ENCODE data around the gene CFAP206. TPM values are rescaled to one million over a fixed set of nuclear protein-coding genes. Genes with fewer than 3 reads are reported as not detected.

The CFAP206 gene
- total RNA-seq, result 10 to 100 TPM in 1 of 2 donors, 1 to 10 TPM in 1; 8.7 to 10.5 TPM

GRCh38 chr6:87407901-87408720, at the start of gene CFAP206:
Gene CFAP206, plus strand, starts transcription at chr6:87407972. Its CDS starts 1,868 bp downstream, at chr6:87409840.
- H3K27ac ChIP-seq, result peak within 1 kb of the TSS; percentile 82 to 87
- no peaks in the 10 kb centered on the region for H3K9me3 ChIP-seq
- H3K4me1 ChIP-seq (replicated peaks), result no peaks in the 10 kb centered on the region
- intact Hi-C loops (cut with DNase I), result loop anchor here (5.0 kb wide), 1 partner anchor 64 kb away; the partner anchor contains the start of gene SLC35A1
- no peaks in the 10 kb centered on the region for H3K36me3 ChIP-seq
- under 1% methylated on average over 67 of the region's 82 CpGs for WGBS
- H3K4me3 ChIP-seq, result peak within 1 kb of the TSS; percentile 79 to 96
- TF ChIP-seq POLR2A (IDR thresholded peaks at IDR 0.05) (no peak), POLR2AphosphoS5 (IDR thresholded peaks at IDR 0.05) (peak; percentile 40)
- TF ChIP-seq, protein P1, sequence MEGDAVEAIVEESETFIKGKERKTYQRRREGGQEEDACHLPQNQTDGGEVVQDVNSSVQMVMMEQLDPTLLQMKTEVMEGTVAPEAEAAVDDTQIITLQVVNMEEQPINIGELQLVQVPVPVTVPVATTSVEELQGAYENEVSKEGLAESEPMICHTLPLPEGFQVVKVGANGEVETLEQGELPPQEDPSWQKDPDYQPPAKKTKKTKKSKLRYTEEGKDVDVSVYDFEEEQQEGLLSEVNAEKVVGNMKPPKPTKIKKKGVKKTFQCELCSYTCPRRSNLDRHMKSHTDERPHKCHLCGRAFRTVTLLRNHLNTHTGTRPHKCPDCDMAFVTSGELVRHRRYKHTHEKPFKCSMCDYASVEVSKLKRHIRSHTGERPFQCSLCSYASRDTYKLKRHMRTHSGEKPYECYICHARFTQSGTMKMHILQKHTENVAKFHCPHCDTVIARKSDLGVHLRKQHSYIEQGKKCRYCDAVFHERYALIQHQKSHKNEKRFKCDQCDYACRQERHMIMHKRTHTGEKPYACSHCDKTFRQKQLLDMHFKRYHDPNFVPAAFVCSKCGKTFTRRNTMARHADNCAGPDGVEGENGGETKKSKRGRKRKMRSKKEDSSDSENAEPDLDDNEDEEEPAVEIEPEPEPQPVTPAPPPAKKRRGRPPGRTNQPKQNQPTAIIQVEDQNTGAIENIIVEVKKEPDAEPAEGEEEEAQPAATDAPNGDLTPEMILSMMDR (IDR thresholded peaks at IDR 0.05), result peak in 1 of 4 experiments; percentile 14
- H3K27me3 ChIP-seq (replicated peaks; ENCODE audit: insufficient read depth), result no peaks in the 10 kb centered on the region
- peak; percentile 77 for DNase-seq (ENCODE audit: low spot score)

DNA sequence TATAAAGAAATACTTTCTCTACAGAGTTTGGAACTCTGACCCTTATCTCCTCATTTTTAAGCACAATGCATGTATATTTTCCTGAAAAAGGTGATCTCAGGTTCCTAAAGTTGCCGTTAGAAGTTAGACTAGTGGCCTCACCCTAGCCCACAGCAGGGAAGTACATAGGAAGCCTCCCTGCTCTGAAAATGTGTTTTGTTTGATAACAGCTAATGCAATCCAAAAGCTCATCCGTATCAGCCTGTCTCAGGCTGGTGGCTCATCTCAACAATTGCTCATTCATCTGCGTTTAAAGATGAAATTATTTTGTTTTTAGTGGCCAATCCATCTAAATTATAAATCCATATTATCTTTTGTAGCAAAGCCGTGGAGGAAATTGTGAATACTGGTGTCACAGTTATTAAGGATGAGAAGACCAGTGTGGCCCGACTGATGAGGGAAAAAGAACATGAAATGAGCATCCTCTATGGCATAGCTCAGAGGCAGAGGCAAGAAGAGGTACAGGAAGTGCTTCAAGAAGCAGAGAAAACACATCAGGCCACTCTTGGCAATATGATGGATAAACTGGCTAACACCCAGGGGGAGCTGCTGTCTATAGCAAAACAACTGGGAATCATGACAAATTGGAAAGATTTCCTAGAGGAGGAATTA, 43.0 kb upstream of the CFAP206 start:
- H3K4me1 ChIP-seq (replicated peaks), result no peaks in the 10 kb centered on the region
- intact Hi-C loops (cut with DNase I), result no loop called here
- WGBS, result 86% methylated on average over 5 of the region's 5 CpGs

GRCh38 chr6:87366072-87366827, 41.5 kb upstream of the CFAP206 start:
- TF ChIP-seq POLR2AphosphoS5 (IDR thresholded peaks at IDR 0.05) (no peak), POLR2A (IDR thresholded peaks at IDR 0.05) (no peak)
- TF ChIP-seq, protein P1 (IDR thresholded peaks at IDR 0.05), result no peak
- H3K4me1 ChIP-seq (replicated peaks), result no peaks in the 10 kb centered on the region
- intact Hi-C loops (cut with DNase I), result no loop called here
- H3K27me3 ChIP-seq (replicated peaks; ENCODE audit: insufficient read depth), result no peaks in the 10 kb centered on the region
- WGBS, result 52% methylated on average over 4 of the region's 4 CpGs
- no peaks in the 10 kb centered on the region for H3K36me3 ChIP-seq
- no peak overlapping the region for H3K27ac ChIP-seq
- no peak for DNase-seq (ENCODE audit: low spot score)
- H3K9me3 ChIP-seq, result no peaks in the 10 kb centered on the region
- no peak overlapping the region for H3K4me3 ChIP-seq

More for the DNA sequence above, 43.0 kb upstream of the CFAP206 start:
- no peak for TF ChIP-seq POLR2A (IDR thresholded peaks at IDR 0.05)
- TF ChIP-seq, protein P1 (IDR thresholded peaks at IDR 0.05), result no peak
- no peak for TF ChIP-seq POLR2AphosphoS5 (IDR thresholded peaks at IDR 0.05)
- no peak for DNase-seq (ENCODE audit: low spot score)
- no peaks in the 10 kb centered on the region for H3K27me3 ChIP-seq (replicated peaks; ENCODE audit: insufficient read depth)
- H3K36me3 ChIP-seq, result no peaks in the 10 kb centered on the region
- no peaks in the 10 kb centered on the region for H3K9me3 ChIP-seq
- H3K4me3 ChIP-seq, result no peak overlapping the region
- H3K27ac ChIP-seq, result no peak overlapping the region

DNA sequence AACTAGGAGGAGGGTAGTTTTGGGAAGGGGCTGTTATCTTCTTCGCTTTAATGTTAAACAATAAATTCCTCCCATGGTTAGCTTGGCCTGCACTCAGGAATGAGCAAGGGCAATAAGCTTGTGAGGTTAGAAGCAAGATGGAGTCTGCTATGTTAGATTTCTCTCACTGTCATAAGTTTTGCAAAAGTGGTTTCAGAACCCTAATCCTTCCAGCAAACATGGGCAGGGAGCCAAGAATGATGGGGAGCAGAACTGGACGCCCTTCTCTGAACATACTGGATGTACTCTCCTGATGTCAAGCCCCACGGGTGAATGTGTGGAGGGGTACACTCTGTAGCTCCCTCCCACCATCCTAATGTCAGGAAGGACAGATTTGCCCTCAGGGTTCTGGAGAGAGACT, 40.9 kb upstream of the CFAP206 start:
- no peak for DNase-seq (ENCODE audit: low spot score)
- Histone ChIP-seq H3K27ac (no peak overlapping the region), H3K4me1 (replicated peaks) (no peaks in the 10 kb centered on the region), H3K27me3 (replicated peaks; ENCODE audit: insufficient read depth) (no peaks in the 10 kb centered on the region), H3K4me3 (no peak overlapping the region), H3K36me3 (no peaks in the 10 kb centered on the region), H3K9me3 (no peaks in the 10 kb centered on the region)
- TF ChIP-seq, protein P1 (IDR thresholded peaks at IDR 0.05), result no peak
- TF ChIP-seq POLR2AphosphoS5 (IDR thresholded peaks at IDR 0.05) (no peak), POLR2A (IDR thresholded peaks at IDR 0.05) (no peak)
- 65% methylated on average over 3 of the region's 3 CpGs for WGBS
- intact Hi-C loops (cut with DNase I), result no loop called here
